A673 (cell line): ENCODE data around the gene ZFP3.
"Not testable (repeated sequence)": the region's sequence is repeated elsewhere in the genome, so short reads cannot be mapped to it uniquely, and the experiment has no call there.

Experiments used
- EZH2 ChIP-seq: fragments of 200-600 bp; sonication (generic); IDR thresholded peaks from 2 replicates; pipeline ENCODE4 v1.6.1; 2017; ENCODE audit warnings: borderline replicate concordance, low read depth, mild to moderate bottlenecking, mixed read lengths, antibody characterized with exemption, low read length; ENCODE audit not compliant: poor library complexity, severe bottlenecking
- TF ChIP-seq, protein P1 (sequence below): fragments of 300-800, 200-600 bp; sonication (generic); conservative IDR thresholded peaks from 2 replicates; pipeline ENCODE4 v1.5.1; 2017; ENCODE audit warnings: low read depth, mild to moderate bottlenecking, antibody characterized with exemption, low read length, moderate library complexity, mixed read lengths

DNA sequence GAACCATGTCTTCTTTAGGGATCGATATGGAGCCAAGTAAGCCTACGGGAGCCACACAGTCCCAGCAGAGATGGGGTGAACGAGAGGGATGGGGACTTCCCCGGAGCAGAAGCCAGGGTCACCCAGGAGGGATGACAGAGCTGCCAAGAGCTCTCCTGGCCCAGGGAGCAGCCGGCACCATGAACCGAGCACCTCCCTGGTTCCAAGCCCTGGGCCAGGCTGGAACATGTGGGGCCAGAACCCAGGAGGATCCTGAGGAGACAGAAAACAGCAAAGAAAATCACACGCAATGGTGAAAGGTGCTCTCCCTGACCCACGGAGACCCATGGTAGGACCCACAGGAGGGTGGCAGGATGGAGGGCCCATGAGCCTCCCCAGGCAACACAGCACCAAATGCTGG, 55.7 kb downstream of the ZFP3 start:
- TF ChIP-seq, protein P1, sequence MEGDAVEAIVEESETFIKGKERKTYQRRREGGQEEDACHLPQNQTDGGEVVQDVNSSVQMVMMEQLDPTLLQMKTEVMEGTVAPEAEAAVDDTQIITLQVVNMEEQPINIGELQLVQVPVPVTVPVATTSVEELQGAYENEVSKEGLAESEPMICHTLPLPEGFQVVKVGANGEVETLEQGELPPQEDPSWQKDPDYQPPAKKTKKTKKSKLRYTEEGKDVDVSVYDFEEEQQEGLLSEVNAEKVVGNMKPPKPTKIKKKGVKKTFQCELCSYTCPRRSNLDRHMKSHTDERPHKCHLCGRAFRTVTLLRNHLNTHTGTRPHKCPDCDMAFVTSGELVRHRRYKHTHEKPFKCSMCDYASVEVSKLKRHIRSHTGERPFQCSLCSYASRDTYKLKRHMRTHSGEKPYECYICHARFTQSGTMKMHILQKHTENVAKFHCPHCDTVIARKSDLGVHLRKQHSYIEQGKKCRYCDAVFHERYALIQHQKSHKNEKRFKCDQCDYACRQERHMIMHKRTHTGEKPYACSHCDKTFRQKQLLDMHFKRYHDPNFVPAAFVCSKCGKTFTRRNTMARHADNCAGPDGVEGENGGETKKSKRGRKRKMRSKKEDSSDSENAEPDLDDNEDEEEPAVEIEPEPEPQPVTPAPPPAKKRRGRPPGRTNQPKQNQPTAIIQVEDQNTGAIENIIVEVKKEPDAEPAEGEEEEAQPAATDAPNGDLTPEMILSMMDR, result not testable (repeated sequence)
- TF ChIP-seq EZH2, result not testable (repeated sequence)
